Neural cell (in vitro differentiated cells): ENCODE measurements around the gene RIC1. TPM values are rescaled to one million over a fixed set of nuclear protein-coding genes. Genes with fewer than 3 reads are reported as not detected.

Experiments
- H2AFZ ChIP-seq: fragments of 200-600, 300-800 bp; sonication (generic), shearing (Covaris generic); 2 replicates; pipeline ENCODE4 v1.6.0; 2014; ENCODE audit warnings: low read depth, mild to moderate bottlenecking, antibody characterized with exemption, low read length, moderate library complexity
- H3F3A ChIP-seq: fragments of 200-600 bp; shearing (Covaris generic); 2 replicates; pipeline ENCODE4 v1.6.1; 2016; ENCODE audit warnings: mild to moderate bottlenecking, moderate library complexity, mixed read lengths, antibody characterized with exemption, low read length; ENCODE audit not compliant: insufficient read depth, poor library complexity, severe bottlenecking
- H3K27ac ChIP-seq: fragments of 200-600, 300-800 bp; sonication (generic), shearing (Covaris generic); 2 replicates; pipeline ENCODE4 v1.5.1; 2014; ENCODE audit warnings: mild to moderate bottlenecking, low read length, moderate library complexity
- H3K27me3 ChIP-seq: fragments of 300-800, 200-600 bp; sonication (generic), shearing (Covaris generic); 2 replicates; pipeline ENCODE4 v1.6.0; 2014; ENCODE audit warnings: mild to moderate bottlenecking, low read depth, low read length, moderate library complexity; ENCODE audit not compliant: insufficient read depth
- H3K36me3 ChIP-seq: fragments of 300-800, 200-600 bp; sonication (generic), shearing (Covaris generic); 2 replicates; pipeline ENCODE4 v1.5.1; 2014; ENCODE audit warnings: mild to moderate bottlenecking, antibody characterized with exemption, low read length, moderate library complexity; ENCODE audit not compliant: insufficient read depth
- H3K4me2 ChIP-seq: fragments of 300-800, 200-600 bp; sonication (generic), shearing (Covaris generic); 2 replicates; pipeline ENCODE4 v1.6.0; 2014; ENCODE audit warnings: mild to moderate bottlenecking, low read length
- H3K4me3 ChIP-seq: fragments of 300-800, 200-600 bp; sonication (generic), shearing (Covaris generic); 2 replicates; pipeline ENCODE4 v1.5.1; 2014; ENCODE audit warnings: mild to moderate bottlenecking, low read length, moderate library complexity
- H3K79me2 ChIP-seq: fragments of 200-600 bp; shearing (Covaris generic); replicated peaks from 2 replicates; pipeline ENCODE4 v1.6.0; 2014; ENCODE audit warnings: mild to moderate bottlenecking, low read length, moderate library complexity; ENCODE audit not compliant: insufficient read depth
- H3K9ac ChIP-seq: fragments of 300-800, 200-600 bp; sonication (generic), shearing (Covaris generic); 2 replicates; pipeline ENCODE4 v1.6.1; 2016; ENCODE audit warnings: mild to moderate bottlenecking, low read length, mixed read lengths
- H3K9me2 ChIP-seq: fragments of 200-600 bp; shearing (Covaris generic); 2 replicates; pipeline ENCODE4 v1.6.1; 2016; ENCODE audit warnings: mild to moderate bottlenecking, low read length, mixed read lengths; ENCODE audit not compliant: insufficient read depth
- H3K9me3 ChIP-seq: fragments of 200-600, 300-800 bp; sonication (generic), shearing (Covaris generic); 2 replicates; pipeline ENCODE4 v1.6.1; 2016; ENCODE audit warnings: mild to moderate bottlenecking, mixed run types, low read length, moderate library complexity, mixed read lengths
- H4K20me1 ChIP-seq: fragments of 200-600 bp; shearing (Covaris generic); 2 replicates; pipeline ENCODE4 v1.6.1; 2016; ENCODE audit warnings: mild to moderate bottlenecking, mixed run types; ENCODE audit not compliant: insufficient read depth
- EP300 ChIP-seq: fragments of 450-650 bp; conservative IDR thresholded peaks from 2 replicates; pipeline ENCODE4 v1.6.1; 2014; ENCODE audit warnings: antibody characterized with exemption, mild to moderate bottlenecking, moderate library complexity; ENCODE audit not compliant: poor library complexity, severe bottlenecking
- EZH2 ChIP-seq: fragments of 200-600, 300-800 bp; shearing (Covaris generic), sonication (generic); IDR thresholded peaks from 2 replicates; pipeline ENCODE4 v1.6.1; 2014; ENCODE audit warnings: antibody characterized with exemption, low read length, borderline replicate concordance, mild to moderate bottlenecking; ENCODE audit not compliant: insufficient read depth, poor library complexity, severe bottlenecking
- MXI1 ChIP-seq: fragments of 450-650 bp; conservative IDR thresholded peaks from 2 replicates; pipeline ENCODE4 v1.6.1; 2014; ENCODE audit warnings: antibody characterized with exemption, mild to moderate bottlenecking; ENCODE audit not compliant: poor library complexity, severe bottlenecking
- POLR2AphosphoS5 ChIP-seq: IDR thresholded peaks from 2 replicates; pipeline ENCODE4 v1.6.1; 2012
- RAD21 ChIP-seq: fragments of 450-650 bp; conservative IDR thresholded peaks from 2 replicates; pipeline ENCODE4 v1.6.1; 2014; ENCODE audit warnings: antibody characterized with exemption, mild to moderate bottlenecking, moderate library complexity
- SMC3 ChIP-seq: fragments of 450-650 bp; conservative IDR thresholded peaks from 2 replicates; pipeline ENCODE4 v1.6.1; 2014; ENCODE audit warnings: antibody characterized with exemption, mild to moderate bottlenecking, moderate library complexity; ENCODE audit not compliant: poor library complexity
- TAF1 ChIP-seq: IDR thresholded peaks from 2 replicates; pipeline ENCODE4 v1.6.1; 2012; ENCODE audit warnings: low read depth
- polyA plus RNA-seq: library from polyadenylated mRNA; depleted of rRNA; stranded (reverse); fragments of >200 nt; gene quantifications from 2 replicates; pipeline ENCODE4 v1.2.3, GENCODE V29; 2014
- TF ChIP-seq, protein P1 (sequence below): fragments of 450-650 bp; IDR thresholded peaks from 2 replicates; pipeline ENCODE4 v1.5.1; 2014; ENCODE audit warnings: antibody characterized with exemption, mild to moderate bottlenecking, moderate library complexity; ENCODE audit not compliant: poor library complexity, severe bottlenecking
- TF ChIP-seq, protein P2 (sequence below): IDR thresholded peaks from 2 replicates; pipeline ENCODE4 v1.6.1; 2012; ENCODE audit warnings: borderline replicate concordance

RIC1 gene
- polyA plus RNA-seq, 1 donor from 2014 or later: 9.9 TPM

DNA sequence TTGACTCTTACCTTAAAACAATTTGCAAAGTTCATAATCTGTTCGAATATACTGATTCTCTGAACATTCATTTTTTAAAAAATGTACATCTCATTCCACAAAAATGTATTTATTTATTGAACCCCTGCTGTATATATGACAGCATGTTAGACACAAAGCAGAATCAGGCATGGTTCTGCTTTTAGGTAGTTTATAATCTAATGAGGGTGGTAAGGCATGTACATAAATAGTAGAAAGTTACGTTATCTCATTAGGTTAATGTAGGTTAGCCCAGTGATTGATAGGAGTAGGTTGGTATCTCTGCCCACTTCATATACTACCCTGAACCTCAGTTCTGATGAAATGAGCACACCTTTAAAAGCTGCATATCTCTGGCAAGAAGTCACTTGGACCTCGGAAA lies 114.2 kb downstream of the RIC1 start:
- H3F3A ChIP-seq: no peaks in the 10 kb centered on the region
- TF ChIP-seq POLR2AphosphoS5 (no peak), MXI1 (no peak), EP300 (no peak), EZH2 (no peak), TAF1 (no peak), SMC3 (no peak), RAD21 (no peak)
- TF ChIP-seq, protein P1, sequence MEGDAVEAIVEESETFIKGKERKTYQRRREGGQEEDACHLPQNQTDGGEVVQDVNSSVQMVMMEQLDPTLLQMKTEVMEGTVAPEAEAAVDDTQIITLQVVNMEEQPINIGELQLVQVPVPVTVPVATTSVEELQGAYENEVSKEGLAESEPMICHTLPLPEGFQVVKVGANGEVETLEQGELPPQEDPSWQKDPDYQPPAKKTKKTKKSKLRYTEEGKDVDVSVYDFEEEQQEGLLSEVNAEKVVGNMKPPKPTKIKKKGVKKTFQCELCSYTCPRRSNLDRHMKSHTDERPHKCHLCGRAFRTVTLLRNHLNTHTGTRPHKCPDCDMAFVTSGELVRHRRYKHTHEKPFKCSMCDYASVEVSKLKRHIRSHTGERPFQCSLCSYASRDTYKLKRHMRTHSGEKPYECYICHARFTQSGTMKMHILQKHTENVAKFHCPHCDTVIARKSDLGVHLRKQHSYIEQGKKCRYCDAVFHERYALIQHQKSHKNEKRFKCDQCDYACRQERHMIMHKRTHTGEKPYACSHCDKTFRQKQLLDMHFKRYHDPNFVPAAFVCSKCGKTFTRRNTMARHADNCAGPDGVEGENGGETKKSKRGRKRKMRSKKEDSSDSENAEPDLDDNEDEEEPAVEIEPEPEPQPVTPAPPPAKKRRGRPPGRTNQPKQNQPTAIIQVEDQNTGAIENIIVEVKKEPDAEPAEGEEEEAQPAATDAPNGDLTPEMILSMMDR: no peak
- TF ChIP-seq, protein P2, sequence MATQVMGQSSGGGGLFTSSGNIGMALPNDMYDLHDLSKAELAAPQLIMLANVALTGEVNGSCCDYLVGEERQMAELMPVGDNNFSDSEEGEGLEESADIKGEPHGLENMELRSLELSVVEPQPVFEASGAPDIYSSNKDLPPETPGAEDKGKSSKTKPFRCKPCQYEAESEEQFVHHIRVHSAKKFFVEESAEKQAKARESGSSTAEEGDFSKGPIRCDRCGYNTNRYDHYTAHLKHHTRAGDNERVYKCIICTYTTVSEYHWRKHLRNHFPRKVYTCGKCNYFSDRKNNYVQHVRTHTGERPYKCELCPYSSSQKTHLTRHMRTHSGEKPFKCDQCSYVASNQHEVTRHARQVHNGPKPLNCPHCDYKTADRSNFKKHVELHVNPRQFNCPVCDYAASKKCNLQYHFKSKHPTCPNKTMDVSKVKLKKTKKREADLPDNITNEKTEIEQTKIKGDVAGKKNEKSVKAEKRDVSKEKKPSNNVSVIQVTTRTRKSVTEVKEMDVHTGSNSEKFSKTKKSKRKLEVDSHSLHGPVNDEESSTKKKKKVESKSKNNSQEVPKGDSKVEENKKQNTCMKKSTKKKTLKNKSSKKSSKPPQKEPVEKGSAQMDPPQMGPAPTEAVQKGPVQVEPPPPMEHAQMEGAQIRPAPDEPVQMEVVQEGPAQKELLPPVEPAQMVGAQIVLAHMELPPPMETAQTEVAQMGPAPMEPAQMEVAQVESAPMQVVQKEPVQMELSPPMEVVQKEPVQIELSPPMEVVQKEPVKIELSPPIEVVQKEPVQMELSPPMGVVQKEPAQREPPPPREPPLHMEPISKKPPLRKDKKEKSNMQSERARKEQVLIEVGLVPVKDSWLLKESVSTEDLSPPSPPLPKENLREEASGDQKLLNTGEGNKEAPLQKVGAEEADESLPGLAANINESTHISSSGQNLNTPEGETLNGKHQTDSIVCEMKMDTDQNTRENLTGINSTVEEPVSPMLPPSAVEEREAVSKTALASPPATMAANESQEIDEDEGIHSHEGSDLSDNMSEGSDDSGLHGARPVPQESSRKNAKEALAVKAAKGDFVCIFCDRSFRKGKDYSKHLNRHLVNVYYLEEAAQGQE: no peak
- no peaks in the 10 kb centered on the region for H3K36me3 ChIP-seq
- H3K27me3 ChIP-seq: no peaks in the 10 kb centered on the region
- H3K4me2 ChIP-seq: no peak overlapping the region
- no peaks in the 10 kb centered on the region for H4K20me1 ChIP-seq
- H3K9ac ChIP-seq: no peak overlapping the region
- H3K4me3 ChIP-seq: no peak overlapping the region
- H3K27ac ChIP-seq: no peak overlapping the region
- H3K79me2 ChIP-seq: no peaks in the 10 kb centered on the region
- H2AFZ ChIP-seq: no peak overlapping the region
- H3K9me2 ChIP-seq: no peaks in the 10 kb centered on the region
- no peaks in the 10 kb centered on the region for H3K9me3 ChIP-seq

DNA sequence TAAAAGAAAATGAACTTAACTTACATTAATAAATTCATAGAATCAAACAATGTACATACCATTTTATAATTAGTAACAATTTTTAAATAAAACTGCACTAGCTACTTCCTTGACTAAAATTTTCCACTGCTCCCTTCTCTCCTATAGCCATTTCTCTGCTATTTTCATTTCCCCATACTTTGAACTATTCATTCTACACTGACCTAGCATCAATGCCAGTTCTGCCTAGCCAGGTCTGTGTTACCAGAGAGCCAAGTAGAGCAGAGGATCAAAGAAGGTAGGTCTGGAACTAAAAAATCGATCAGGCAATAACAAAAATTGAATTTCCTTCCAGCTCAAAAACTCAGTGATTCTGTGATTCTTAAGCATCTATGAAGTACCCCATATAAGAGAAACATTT lies 119.5 kb downstream of the RIC1 start:
- H3K36me3 ChIP-seq: no peaks in the 10 kb centered on the region
- no peak overlapping the region for H3K9ac ChIP-seq
- H3K9me3 ChIP-seq: no peaks in the 10 kb centered on the region

DNA sequence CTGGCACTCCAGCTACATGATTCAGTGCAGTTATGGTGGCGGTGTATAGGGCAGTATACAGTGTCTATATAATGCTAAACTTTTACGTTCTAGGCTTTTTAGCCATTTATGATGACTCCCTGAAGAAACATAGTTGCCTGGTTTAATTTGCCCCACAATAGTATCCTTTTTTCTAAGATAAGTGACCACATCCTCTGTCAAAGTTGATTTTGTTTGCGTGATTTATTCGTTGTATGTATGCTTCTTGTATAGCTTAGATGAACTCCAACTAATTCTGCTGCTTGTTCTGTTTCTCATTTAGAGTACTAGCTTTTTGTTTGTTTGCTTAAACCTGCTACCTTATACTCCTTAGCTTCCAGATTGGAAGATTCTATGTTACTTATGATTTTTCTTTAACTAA lies 120.4 kb downstream of the RIC1 start:
- Histone ChIP-seq H3K4me2 (no peak overlapping the region), H3K79me2 (no peaks in the 10 kb centered on the region), H3K9ac (no peak overlapping the region), H3K4me3 (no peak overlapping the region), H3K9me2 (no peaks in the 10 kb centered on the region), H2AFZ (no peak overlapping the region), H3K27me3 (no peaks in the 10 kb centered on the region), H3K9me3 (no peaks in the 10 kb centered on the region), H4K20me1 (no peaks in the 10 kb centered on the region), H3K27ac (no peak overlapping the region), H3K36me3 (no peaks in the 10 kb centered on the region), H3F3A (no peaks in the 10 kb centered on the region)
- TF ChIP-seq, protein P2: no peak
- TF ChIP-seq RAD21: no peak
- no peak for TF ChIP-seq SMC3
- TF ChIP-seq, protein P1: no peak
- no peak for TF ChIP-seq EP300
- TF ChIP-seq MXI1: no peak
- TF ChIP-seq POLR2AphosphoS5: no peak
- no peak for TF ChIP-seq TAF1
- TF ChIP-seq EZH2: no peak

More for the DNA sequence above, 119.5 kb downstream of the RIC1 start:
- no peak for TF ChIP-seq RAD21
- no peaks in the 10 kb centered on the region for H3K27me3 ChIP-seq
- H3K27ac ChIP-seq: no peak overlapping the region
- H3K79me2 ChIP-seq: no peaks in the 10 kb centered on the region
- H3F3A ChIP-seq: no peaks in the 10 kb centered on the region
- no peaks in the 10 kb centered on the region for H4K20me1 ChIP-seq
- H2AFZ ChIP-seq: no peak overlapping the region
- no peaks in the 10 kb centered on the region for H3K9me2 ChIP-seq
- H3K4me2 ChIP-seq: no peak overlapping the region
- H3K4me3 ChIP-seq: no peak overlapping the region
